Caco-2 (cell line): ENCODE data around the gene ZIC1. TPM values are rescaled to one million over a fixed set of nuclear protein-coding genes. Genes with fewer than 3 reads are reported as not detected.

Experiments
- BruUV-seq: library from RNA; stranded (reverse); fragments of 400-500 nt; replicated peaks from 2 replicates; lab custom pipeline; 2021; lab: Mats Ljungman, UMichigan
- CTCF ChIA-PET: fragments of 300-600 bp; sonication (Branson Sonifier 250); formaldehyde crosslinking; loops from one replicate; lab custom pipeline; 2022; ENCODE audit warnings: antibody characterized with exemption; lab: Charles Lee
- POLR2A ChIA-PET: fragments of 300-600 bp; sonication (Branson Sonifier 250); formaldehyde crosslinking; loops from one replicate; lab custom pipeline; 2022; ENCODE audit warnings: antibody characterized with exemption; lab: Charles Lee
- DNase-seq, 2 experiments: peaks; one replicate each; pipeline versions ENCODE4 v3.0.0 to v3.0.0-alpha.2; 2020 to 2022
- H3K27me3 ChIP-seq: replicated peaks from 2 replicates; pipeline ENCODE4 v1.6.0; 2011; ENCODE audit warnings: low read length; ENCODE audit not compliant: control insufficient read depth, insufficient read depth
- H3K36me3 ChIP-seq: 2 replicates; pipeline ENCODE4 v1.5.1; 2011; ENCODE audit warnings: low read length; ENCODE audit not compliant: control insufficient read depth, insufficient read depth
- H3K4me1 ChIP-seq: fragments of 250-450 bp; sonication (Bioruptor Pico); 2 replicates; pipeline ENCODE4 v1.5.1; 2020; ENCODE audit warnings: mild to moderate bottlenecking
- H3K4me3 ChIP-seq: 2 replicates; pipeline ENCODE4 v1.5.1; 2011; ENCODE audit warnings: low read depth, mild to moderate bottlenecking, control low read depth, low read length
- H3K9me3 ChIP-seq: fragments of 250-450 bp; sonication (Bioruptor Pico); 2 replicates; pipeline ENCODE4 v1.5.1; 2020; ENCODE audit warnings: mild to moderate bottlenecking, moderate library complexity
- H3K27ac Mint-ChIP-seq: one replicate; pipeline ENCODE4 v1.8.0; 2022; ENCODE audit warnings: mixed read lengths; ENCODE audit not compliant: unreplicated experiment
- H3K27me3 Mint-ChIP-seq: one replicate; pipeline ENCODE4 v1.8.0; 2022; ENCODE audit warnings: mixed read lengths; ENCODE audit not compliant: insufficient read depth, unreplicated experiment
- H3K36me3 Mint-ChIP-seq: one replicate; pipeline ENCODE4 v1.8.0; 2022; ENCODE audit warnings: mild to moderate bottlenecking, mixed read lengths; ENCODE audit not compliant: insufficient read depth, unreplicated experiment
- H3K4me1 Mint-ChIP-seq: one replicate; pipeline ENCODE4 v1.8.0; 2022; ENCODE audit warnings: low read depth, mixed read lengths; ENCODE audit not compliant: unreplicated experiment
- H3K4me3 Mint-ChIP-seq: one replicate; pipeline ENCODE4 v1.8.0; 2022; ENCODE audit warnings: mild to moderate bottlenecking, moderate library complexity, mixed read lengths; ENCODE audit not compliant: unreplicated experiment
- H3K9me3 Mint-ChIP-seq: one replicate; pipeline ENCODE4 v1.8.0; 2022; ENCODE audit warnings: mixed read lengths; ENCODE audit not compliant: unreplicated experiment
- intact Hi-C: fragments of 100-400 bp; cut with micrococcal nuclease; formaldehyde crosslinking; loops from one replicate; pipeline ENCODE4 v1.10.0; 2022; ENCODE audit not compliant: unreplicated experiment
- total RNA-seq: library from RNA; stranded (reverse); gene quantifications from 2 replicates; pipeline ENCODE4 v1.2.3, GENCODE V29; 2022
- TF ChIP-seq, protein P1 (sequence below), 2 experiments: fragments of 200-600 bp in 1 of 2; IDR thresholded peaks; 1 replicate in 1 of 2; 2 replicates in 1 of 2; pipeline versions ENCODE4 v1.5.1 to v1.8.0; 2011 to 2022; ENCODE audit warnings: antibody characterized with exemption in 1 of 2, control low read depth in 1 of 2, inconsistent platforms in 1 of 2, low read depth in 1 of 2, low read length in 1 of 2, mild to moderate bottlenecking in 1 of 2, moderate library complexity in 1 of 2; ENCODE audit not compliant: insufficient read depth in 1 of 2, severe bottlenecking in 1 of 2, unreplicated experiment in 1 of 2

ZIC1 gene
- total RNA-seq, 1 experiment from 2014 or later, result not detected

DNA sequence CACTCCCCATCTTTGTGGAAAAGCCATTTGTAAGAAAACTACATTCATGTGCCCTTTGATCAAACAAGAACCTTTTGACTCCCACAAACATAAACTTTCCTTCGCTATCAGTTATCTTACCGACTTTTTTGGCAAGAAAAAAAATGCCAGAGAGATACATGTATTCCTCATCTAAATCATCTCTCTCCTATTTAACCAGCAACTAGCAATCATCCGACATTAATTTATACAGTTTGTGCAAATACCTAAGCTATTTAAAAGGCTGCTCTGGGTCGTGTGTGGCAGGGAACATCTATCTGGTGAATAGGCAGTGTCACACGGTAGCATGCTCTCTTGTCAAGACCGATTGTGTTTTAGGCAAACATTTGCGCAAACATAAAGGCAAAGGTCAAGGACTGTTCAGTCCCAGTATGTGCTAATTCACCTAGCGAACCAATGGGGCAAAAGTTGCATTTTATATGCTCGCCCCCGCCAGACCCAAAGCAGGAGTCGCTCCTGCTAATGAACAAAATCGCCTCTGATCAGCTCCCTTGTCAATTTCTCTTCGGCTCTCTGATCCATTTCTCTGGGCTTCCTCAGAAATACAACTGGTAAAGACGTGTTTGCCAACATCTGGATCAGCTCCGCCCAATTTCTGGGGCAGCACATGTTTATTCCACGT is 40.5 kb upstream of the ZIC1 start:
- no peaks in the 10 kb centered on the region for H3K4me1 ChIP-seq
- no peak overlapping the region for H3K4me3 ChIP-seq
- H3K9me3 ChIP-seq, result no peaks in the 10 kb centered on the region
- H3K27me3 Mint-ChIP-seq, result peaks cover 9% of the 10 kb centered on the region
- ChIA-PET POLR2A (no interaction called here), CTCF (no interaction called here)
- H3K36me3 ChIP-seq, result no peaks in the 10 kb centered on the region
- peak in 1 of 2 experiments; percentile 3 for DNase-seq
- H3K4me3 Mint-ChIP-seq, result peak overlapping the region; percentile 14
- no peak overlapping the region for H3K27ac Mint-ChIP-seq
- peaks cover 6% of the 10 kb centered on the region for H3K4me1 Mint-ChIP-seq
- no TSS peak for BruUV-seq
- intact Hi-C loops, result no loop called here
- TF ChIP-seq, protein P1, sequence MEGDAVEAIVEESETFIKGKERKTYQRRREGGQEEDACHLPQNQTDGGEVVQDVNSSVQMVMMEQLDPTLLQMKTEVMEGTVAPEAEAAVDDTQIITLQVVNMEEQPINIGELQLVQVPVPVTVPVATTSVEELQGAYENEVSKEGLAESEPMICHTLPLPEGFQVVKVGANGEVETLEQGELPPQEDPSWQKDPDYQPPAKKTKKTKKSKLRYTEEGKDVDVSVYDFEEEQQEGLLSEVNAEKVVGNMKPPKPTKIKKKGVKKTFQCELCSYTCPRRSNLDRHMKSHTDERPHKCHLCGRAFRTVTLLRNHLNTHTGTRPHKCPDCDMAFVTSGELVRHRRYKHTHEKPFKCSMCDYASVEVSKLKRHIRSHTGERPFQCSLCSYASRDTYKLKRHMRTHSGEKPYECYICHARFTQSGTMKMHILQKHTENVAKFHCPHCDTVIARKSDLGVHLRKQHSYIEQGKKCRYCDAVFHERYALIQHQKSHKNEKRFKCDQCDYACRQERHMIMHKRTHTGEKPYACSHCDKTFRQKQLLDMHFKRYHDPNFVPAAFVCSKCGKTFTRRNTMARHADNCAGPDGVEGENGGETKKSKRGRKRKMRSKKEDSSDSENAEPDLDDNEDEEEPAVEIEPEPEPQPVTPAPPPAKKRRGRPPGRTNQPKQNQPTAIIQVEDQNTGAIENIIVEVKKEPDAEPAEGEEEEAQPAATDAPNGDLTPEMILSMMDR (IDR thresholded peaks at IDR 0.05; ENCODE audit: insufficient read depth in 1 of 2, low read depth in 1 of 2, low read length in 1 of 2, severe bottlenecking in 1 of 2, unreplicated experiment in 1 of 2), result no peak
- no peaks in the 10 kb centered on the region for H3K9me3 Mint-ChIP-seq
- H3K27me3 ChIP-seq, result no peaks in the 10 kb centered on the region
- no peaks in the 10 kb centered on the region for H3K36me3 Mint-ChIP-seq

- no TSS peak for BruUV-seq
- DNase-seq, result no peak
- Histone ChIP-seq H3K27me3 (no peaks in the 10 kb centered on the region), H3K4me3 (no peak overlapping the region), H3K4me1 (no peaks in the 10 kb centered on the region), H3K9me3 (no peaks in the 10 kb centered on the region), H3K36me3 (no peaks in the 10 kb centered on the region)
- Mint-ChIP-seq H3K27me3 (peaks cover 9% of the 10 kb centered on the region), H3K4me1 (peaks cover 6% of the 10 kb centered on the region), H3K4me3 (no peak overlapping the region), H3K9me3 (no peaks in the 10 kb centered on the region), H3K27ac (no peak overlapping the region), H3K36me3 (no peaks in the 10 kb centered on the region)
- intact Hi-C loops, result no loop called here
- CTCF ChIA-PET, result no interaction called here
- POLR2A ChIA-PET, result no interaction called here
- TF ChIP-seq, protein P1 (IDR thresholded peaks at IDR 0.05; ENCODE audit: insufficient read depth in 1 of 2, low read depth in 1 of 2, low read length in 1 of 2, severe bottlenecking in 1 of 2, unreplicated experiment in 1 of 2), result no peak
These were observed 39.9 kb upstream of the ZIC1 start for GRCh38 chr3:147369231-147369630.

DNA sequence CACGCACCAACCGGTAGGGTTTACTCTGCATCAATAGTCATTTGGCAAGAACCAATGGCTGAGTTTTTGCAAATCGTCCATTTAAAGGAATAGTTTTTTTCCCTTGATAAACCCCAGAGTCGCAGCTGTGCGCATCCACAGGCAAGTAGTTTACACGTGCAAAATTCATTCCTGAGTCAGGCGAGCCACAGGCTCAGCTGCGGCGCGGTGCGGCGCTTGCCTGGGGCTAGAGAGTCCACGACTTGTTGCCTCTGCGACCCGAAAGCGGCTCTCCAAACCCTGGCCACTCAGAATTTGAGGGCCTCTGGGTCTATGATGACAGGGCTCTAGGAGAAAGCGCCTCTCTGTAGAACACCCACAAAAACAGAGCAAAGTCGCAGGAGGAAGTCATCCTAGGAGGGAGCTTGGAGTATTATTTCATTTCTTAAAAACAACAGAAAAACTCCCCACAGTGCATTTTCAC is 39.5 kb upstream of the ZIC1 start:
- no peak for DNase-seq
- Histone ChIP-seq H3K36me3 (no peaks in the 10 kb centered on the region), H3K4me3 (no peak overlapping the region), H3K4me1 (no peaks in the 10 kb centered on the region), H3K27me3 (no peaks in the 10 kb centered on the region), H3K9me3 (no peaks in the 10 kb centered on the region)
- intact Hi-C loops, result no loop called here
- no peak overlapping the region for H3K4me3 Mint-ChIP-seq
- no peaks in the 10 kb centered on the region for H3K36me3 Mint-ChIP-seq
- H3K9me3 Mint-ChIP-seq, result no peaks in the 10 kb centered on the region
- TF ChIP-seq, protein P1 (IDR thresholded peaks at IDR 0.05; ENCODE audit: insufficient read depth in 1 of 2, low read depth in 1 of 2, low read length in 1 of 2, severe bottlenecking in 1 of 2, unreplicated experiment in 1 of 2), result no peak
- POLR2A ChIA-PET, result no interaction called here
- no peak overlapping the region for H3K27ac Mint-ChIP-seq
- peaks cover 8% of the 10 kb centered on the region for H3K27me3 Mint-ChIP-seq
- CTCF ChIA-PET, result no interaction called here
- peaks cover 6% of the 10 kb centered on the region for H3K4me1 Mint-ChIP-seq
- BruUV-seq, result no TSS peak
